GM21576 (cell line): ENCODE data around the gene DNAJC5.
"Not testable (repeated sequence)": the region's sequence is repeated elsewhere in the genome, so short reads cannot be mapped to it uniquely, and the experiment has no call there.

Experiments
- ATAC-seq: cut with Tn5 transposase; IDR thresholded peaks from one replicate; pipeline ENCODE4 v1.9.1; 2021; ENCODE audit warnings: mild to moderate bottlenecking, moderate library complexity; ENCODE audit not compliant: unreplicated experiment

The DNAJC5 gene

DNA sequence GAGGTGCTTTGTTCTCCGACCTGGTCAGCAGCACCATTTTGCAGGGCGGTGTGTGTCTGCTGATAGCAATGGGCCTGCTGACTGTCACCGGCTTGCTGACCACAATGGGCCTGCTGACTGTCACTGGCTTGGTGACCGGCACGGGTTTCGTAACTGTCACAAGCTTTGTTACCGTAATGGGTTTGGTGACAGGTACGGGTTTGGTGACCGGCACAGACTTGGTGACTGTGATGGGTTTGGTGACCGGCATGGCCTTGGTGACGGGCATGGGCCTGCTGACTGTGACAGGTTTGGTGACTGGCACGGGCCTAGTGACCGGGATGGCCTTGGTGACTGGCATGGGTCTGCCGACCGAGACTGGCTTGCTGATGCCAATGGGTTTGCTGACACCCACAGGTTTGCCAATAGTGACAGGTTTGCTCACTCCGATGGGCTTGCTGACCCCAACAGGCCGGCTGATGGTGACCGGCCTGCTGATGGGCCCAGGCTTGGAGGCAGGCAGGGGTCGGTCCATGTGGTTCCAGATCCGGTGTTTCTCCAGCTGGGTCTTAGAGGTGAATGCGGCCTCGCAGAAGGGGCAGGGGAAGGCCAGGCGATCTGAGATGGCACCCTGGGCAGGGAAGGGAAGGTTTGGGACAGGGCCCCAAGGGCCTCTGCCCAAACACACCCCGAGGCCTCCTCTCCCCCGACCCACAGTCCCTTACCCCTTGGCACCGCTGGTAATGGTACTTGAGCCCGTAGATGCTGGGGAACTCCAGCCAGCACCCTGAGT, 71.4 kb downstream of the DNAJC5 start:
- ATAC-seq: no peak

DNA sequence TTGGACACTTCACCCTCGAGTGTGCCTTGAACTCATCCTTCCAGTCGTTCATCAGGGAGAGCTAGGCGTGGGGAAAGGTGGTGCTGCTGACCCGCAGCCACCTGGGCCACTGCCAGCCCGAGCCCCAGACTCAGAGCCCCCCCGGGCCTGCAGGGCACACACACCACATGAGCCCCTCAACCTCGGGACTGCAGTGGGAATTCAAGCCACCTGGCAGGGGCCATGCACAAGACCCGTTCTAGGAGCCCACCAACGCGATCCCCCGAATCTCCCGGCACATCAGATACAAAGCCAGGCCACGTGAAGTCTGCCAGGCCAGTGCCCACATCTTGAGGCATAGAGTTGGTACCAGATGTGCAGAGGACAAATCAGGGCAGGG, 72.0 kb downstream of the DNAJC5 start:
- ATAC-seq: no peak

GRCh38 chr20:63967330-63968135, 72.6 kb downstream of the DNAJC5 start:
- no peak for ATAC-seq

- no peak for ATAC-seq
Measured at GRCh38 chr20:63968136-63968927, 73.4 kb downstream of the DNAJC5 start.

DNA sequence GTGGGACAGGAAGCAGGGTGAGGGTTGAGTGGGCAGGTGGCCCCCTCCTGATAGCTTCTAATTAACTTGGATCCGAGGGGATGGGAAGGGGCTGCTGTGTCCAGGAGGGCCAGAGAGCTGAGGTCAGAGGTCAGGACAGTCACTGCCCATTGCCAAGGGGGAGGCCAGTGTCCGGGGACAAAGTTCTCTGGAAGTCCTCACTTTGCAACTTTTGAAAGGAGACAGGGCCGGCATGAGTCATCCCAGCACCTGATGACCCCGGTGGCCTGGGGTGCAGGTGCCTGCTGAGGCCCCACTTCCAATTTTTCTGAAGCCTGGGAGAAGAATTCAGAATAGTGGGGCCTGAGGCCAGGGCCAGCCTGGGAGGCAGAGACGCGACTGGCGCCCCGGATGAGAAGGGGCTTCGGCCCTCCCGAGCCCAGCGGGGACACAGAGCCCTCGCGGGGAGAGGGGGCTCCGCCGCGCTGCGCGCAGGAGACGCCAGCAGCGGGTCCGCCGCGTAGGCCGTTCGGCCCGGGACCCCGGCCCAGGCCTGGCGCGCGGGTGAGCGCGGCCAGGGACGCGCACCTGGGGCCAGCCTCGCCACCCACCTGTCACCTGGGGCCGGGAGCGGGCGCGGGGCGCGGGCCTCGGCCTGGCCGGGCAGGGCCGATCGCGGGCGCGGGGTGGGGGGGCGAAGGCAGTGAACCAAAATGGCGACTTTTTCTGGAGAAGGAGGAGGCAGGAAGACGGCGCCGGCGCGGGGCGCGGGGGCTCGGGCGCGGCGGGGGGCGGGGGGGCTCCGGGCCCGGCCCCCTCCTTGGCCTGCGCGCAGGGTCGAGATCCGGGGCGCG, 74.2 kb downstream of the DNAJC5 start:
- ATAC-seq: no peak

DNA sequence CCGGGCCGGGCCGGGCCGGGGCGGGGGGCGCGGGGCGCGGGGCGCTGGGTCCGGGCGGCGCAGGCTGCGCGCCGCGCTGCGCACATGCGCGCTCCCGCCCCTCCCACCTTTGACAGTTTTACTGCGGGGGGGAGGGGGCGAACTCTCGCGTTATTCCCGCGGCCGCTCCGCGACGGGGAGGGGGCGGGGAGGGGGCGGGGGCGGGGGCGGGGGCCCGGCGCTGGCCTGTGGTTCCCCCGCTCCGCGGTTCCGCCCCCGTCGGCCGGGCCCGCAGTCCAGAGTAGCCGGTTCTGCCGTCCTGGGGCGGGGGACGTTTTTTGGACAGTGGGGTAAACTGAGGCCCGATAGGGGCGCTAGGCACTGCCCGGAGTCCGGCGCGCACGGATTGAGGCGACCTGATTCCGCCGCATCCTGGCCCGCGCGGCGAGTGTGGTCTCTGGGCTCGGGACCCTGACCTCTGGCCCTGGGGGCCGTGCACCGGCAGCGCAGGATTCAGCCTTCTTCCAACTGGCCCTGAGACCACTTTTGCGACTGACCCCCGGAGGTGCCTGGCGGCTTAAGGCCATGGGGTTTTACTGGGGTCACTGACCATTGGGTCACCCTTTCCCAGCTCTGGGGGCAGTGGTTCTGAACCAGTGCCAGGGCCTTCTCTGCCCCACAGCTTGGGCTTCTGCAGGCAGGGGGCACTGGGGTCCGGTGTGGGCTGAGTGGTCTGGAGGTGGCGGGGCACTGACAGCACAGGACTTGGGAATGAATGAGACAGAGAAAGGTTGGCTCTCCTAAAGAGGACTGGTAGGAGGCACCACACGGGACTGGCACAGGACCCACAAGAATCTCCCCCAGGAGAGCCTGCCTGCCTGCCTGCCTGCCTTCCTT, 75.2 kb downstream of the DNAJC5 start, which contains the start of gene ZNF512B:
TSS of gene ZNF512B (minus strand) at position 93 of the 876 bp plus-strand sequence. CDS start 1,980 bp downstream, outside the sequence.
- no peak for ATAC-seq

GRCh38 chr20:63970714-63971431, 75.9 kb downstream of the DNAJC5 start:
- no peak for ATAC-seq

DNA sequence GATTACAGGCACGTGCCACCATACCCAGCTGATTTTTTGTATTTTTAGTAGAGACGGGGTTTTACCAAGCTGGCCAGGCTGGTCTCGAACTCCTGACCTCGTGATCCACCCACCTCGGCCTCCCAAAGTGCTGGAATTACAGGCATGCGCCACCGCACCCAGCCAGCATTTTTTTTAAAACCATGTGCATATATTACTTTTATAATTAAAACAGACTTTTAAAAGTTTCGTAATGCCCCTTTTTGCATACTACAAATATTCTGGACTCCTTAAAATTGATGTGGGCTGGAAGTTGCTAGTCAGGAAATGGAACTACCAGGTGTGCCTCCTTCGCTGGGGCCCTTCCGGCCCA, 77.0 kb downstream of the DNAJC5 start:
- ATAC-seq: not testable (repeated sequence)

- ATAC-seq: no peak
Measured at GRCh38 chr20:63972312-63973159, 77.6 kb downstream of the DNAJC5 start.

GRCh38 chr20:63973160-63973479, 78.2 kb downstream of the DNAJC5 start:
- ATAC-seq: no peak

GRCh38 chr20:63973636-63974401, 78.9 kb downstream of the DNAJC5 start:
- ATAC-seq: no peak

DNA sequence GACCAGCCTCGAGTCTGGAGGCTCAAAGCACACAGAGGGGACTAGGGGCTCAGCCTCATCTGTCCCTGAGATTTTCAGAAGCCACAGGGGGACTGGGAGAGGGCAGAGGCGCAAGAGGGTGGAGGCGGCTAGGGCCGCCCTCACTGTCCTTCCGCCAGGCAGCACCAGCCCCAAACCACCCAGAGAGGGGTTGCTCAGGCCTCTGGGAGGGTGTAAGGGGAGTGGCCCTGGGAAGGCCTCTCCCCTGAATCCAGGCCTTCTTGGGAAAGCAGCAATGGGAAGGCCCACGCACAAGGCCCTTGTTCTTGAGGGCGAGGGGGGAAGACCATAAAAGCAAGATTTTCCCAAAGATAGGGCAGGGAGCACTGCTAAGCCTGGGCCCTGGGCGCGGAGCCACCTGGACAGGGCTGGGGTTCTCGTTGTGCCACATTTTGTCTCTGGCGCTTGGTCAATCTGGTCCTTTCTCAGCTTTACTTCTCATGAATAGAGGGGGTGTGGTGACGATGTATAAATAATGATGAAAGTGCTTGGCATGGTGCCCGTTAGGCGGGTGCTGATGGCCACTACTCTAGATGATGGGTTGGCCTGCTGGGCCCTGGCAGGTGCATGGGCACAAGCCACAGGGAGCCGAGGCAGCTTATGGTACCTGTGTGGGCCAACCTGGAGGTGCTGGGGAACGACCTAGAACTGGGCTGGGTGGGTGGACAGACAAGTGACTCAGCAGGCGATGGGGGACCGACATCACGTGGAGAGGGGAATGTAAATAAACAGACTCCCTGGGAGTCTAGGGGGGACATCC, 79.7 kb downstream of the DNAJC5 start:
- ATAC-seq: no peak

- ATAC-seq: not testable (repeated sequence)
Measured at GRCh38 chr20:63976511-63976910, 81.6 kb downstream of the DNAJC5 start.

DNA sequence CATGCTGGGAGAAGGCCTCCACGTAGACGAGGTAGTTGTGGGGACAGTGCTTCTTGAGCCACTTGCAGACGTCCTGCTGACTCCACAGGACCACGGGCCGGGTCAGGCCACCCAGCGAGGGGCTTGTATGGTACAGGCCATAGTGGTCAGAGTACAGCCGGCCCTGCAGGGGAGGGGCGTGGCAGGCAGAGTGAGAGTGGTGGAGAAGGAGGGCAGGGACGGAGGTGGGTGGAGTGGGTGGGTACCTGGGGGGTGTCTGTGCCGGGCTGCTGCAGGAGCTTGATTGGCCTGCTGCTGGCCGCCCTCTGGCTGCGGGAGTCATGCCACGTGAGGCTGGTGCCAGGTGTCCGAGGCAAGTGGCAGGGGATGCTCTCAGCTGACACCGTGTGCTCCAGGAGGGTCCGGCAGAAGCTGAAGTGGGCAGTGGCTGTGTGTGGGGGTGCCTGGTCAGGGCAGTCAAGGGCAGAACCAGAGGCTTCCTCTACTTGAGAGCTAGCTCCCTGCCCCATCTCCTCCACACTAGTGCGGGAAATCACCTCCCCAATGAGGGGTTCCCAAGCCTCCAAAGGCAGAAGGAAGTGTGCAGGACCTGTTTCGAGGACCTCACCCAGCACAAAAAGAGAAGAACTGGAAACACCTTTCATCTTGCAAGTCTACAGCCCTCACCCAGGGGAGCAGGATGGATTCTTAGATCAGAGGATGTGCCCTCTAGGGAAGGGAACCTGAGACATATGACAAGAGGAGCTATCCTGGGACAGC, 82.2 kb downstream of the DNAJC5 start:
- no peak for ATAC-seq

- no peak for ATAC-seq
Measured at GRCh38 chr20:63977739-63978276, 82.9 kb downstream of the DNAJC5 start.
